ENCODE data around the gene DYNLT4. TPM values are rescaled to one million over a fixed set of nuclear protein-coding genes. Genes with fewer than 3 reads are reported as not detected.

The DYNLT4 gene
- total and polyA plus RNA-seq, 2 of the 13 experiments (the other 11 are each of a cell fraction or from before 2014, with no cell fraction given) = 0.77 TPM; not detected in 1

GRCh38 chr1:44827197-44828002 is 20.2 kb upstream of the DYNLT4 start (continued):
- TF ChIP-seq GLMP (CRISPR knock-in tag; IDR thresholded peaks at IDR 0.05; ENCODE audit: borderline replicate concordance) = no peak
- TF ChIP-seq, protein P1, sequence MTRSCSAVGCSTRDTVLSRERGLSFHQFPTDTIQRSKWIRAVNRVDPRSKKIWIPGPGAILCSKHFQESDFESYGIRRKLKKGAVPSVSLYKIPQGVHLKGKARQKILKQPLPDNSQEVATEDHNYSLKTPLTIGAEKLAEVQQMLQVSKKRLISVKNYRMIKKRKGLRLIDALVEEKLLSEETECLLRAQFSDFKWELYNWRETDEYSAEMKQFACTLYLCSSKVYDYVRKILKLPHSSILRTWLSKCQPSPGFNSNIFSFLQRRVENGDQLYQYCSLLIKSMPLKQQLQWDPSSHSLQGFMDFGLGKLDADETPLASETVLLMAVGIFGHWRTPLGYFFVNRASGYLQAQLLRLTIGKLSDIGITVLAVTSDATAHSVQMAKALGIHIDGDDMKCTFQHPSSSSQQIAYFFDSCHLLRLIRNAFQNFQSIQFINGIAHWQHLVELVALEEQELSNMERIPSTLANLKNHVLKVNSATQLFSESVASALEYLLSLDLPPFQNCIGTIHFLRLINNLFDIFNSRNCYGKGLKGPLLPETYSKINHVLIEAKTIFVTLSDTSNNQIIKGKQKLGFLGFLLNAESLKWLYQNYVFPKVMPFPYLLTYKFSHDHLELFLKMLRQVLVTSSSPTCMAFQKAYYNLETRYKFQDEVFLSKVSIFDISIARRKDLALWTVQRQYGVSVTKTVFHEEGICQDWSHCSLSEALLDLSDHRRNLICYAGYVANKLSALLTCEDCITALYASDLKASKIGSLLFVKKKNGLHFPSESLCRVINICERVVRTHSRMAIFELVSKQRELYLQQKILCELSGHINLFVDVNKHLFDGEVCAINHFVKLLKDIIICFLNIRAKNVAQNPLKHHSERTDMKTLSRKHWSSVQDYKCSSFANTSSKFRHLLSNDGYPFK (CRISPR knock-in tag; IDR thresholded peaks at IDR 0.05; ENCODE audit: borderline replicate concordance) = no peak
- peak; percentile 33; the same call in 1 of the 2 replicates for TF ChIP-seq CEBPG (CRISPR knock-in tag; IDR thresholded peaks at IDR 0.05)
- TF ChIP-seq EP300 (IDR thresholded peaks at IDR 0.05; ENCODE audit: low read depth in 2 of 2, low read length in 2 of 2) = no peak
- no peak for TF ChIP-seq EP300 (CRISPR knock-in tag; IDR thresholded peaks at IDR 0.05; ENCODE audit: borderline replicate concordance)
- TF ChIP-seq ZBTB26 (CRISPR knock-in tag; IDR thresholded peaks at IDR 0.05; ENCODE audit: borderline replicate concordance) = peak; percentile 24; the same call in 1 of the 2 replicates
- no peak for TF ChIP-seq ZNF180 (CRISPR knock-in tag; IDR thresholded peaks at IDR 0.05; ENCODE audit: borderline replicate concordance, low read depth)
- no peak for TF ChIP-seq ZNF550 (CRISPR knock-in tag; IDR thresholded peaks at IDR 0.05; ENCODE audit: borderline replicate concordance)
- no peak for TF ChIP-seq ISL2 (CRISPR knock-in tag; IDR thresholded peaks at IDR 0.05)
- peak; percentile 30; the same call in 1 of the 2 replicates for TF ChIP-seq TFDP1 (CRISPR knock-in tag; IDR thresholded peaks at IDR 0.05; ENCODE audit: borderline replicate concordance)
- TF ChIP-seq, protein P2, sequence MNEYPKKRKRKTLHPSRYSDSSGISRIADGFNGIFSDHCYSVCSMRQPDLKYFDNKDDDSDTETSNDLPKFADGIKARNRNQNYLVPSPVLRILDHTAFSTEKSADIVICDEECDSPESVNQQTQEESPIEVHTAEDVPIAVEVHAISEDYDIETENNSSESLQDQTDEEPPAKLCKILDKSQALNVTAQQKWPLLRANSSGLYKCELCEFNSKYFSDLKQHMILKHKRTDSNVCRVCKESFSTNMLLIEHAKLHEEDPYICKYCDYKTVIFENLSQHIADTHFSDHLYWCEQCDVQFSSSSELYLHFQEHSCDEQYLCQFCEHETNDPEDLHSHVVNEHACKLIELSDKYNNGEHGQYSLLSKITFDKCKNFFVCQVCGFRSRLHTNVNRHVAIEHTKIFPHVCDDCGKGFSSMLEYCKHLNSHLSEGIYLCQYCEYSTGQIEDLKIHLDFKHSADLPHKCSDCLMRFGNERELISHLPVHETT (CRISPR knock-in tag; conservative IDR thresholded peaks at IDR 0.05) = no peak
- TF ChIP-seq, protein P3, sequence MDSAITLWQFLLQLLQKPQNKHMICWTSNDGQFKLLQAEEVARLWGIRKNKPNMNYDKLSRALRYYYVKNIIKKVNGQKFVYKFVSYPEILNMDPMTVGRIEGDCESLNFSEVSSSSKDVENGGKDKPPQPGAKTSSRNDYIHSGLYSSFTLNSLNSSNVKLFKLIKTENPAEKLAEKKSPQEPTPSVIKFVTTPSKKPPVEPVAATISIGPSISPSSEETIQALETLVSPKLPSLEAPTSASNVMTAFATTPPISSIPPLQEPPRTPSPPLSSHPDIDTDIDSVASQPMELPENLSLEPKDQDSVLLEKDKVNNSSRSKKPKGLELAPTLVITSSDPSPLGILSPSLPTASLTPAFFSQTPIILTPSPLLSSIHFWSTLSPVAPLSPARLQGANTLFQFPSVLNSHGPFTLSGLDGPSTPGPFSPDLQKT (CRISPR knock-in tag; IDR thresholded peaks at IDR 0.05; ENCODE audit: borderline replicate concordance) = no peak
- TF ChIP-seq SMC3 (IDR thresholded peaks at IDR 0.05; ENCODE audit: low read length) = no peak; the same call in 1 of the 2 replicates
- TF ChIP-seq TMF1 (CRISPR knock-in tag; IDR thresholded peaks at IDR 0.05; ENCODE audit: low read depth) = no peak
- TF ChIP-seq MBNL3 (CRISPR knock-in tag; conservative IDR thresholded peaks at IDR 0.05) = no peak
- TF ChIP-seq HOXA3 (CRISPR knock-in tag; IDR thresholded peaks at IDR 0.05) = peak; percentile 34
- 0 out of 2 replicates have a peak, but pooled peaks have one; percentile 23 for TF ChIP-seq MIER2 (CRISPR knock-in tag; IDR thresholded peaks at IDR 0.05)
